MM.1S (cell line): ENCODE results near the gene AUTS2.

Source experiments
- CTCF ChIP-seq: fragments of 300-600 bp; sonication (generic); IDR thresholded peaks from 2 replicates; pipeline ENCODE4 v1.5.1; 2016; ENCODE audit warnings: antibody characterized with exemption, low read length, mixed read lengths
- EZH2phosphoT487 ChIP-seq: fragments of 300-600 bp; sonication (generic); IDR thresholded peaks from 2 replicates; pipeline ENCODE4 v1.6.1; 2018; ENCODE audit warnings: antibody characterized with exemption, low read length

- TF ChIP-seq CTCF (no peak), EZH2phosphoT487 (no peak)
These were observed 167.6 kb downstream of the AUTS2 start for GRCh38 chr7:69765879-69766278.
